HG03135 (cell line): Measurements from ENCODE around the gene NUP205.
A peak's percentile ranks its signal among the peaks of the same experiment; 100 is the strongest.

Experiments
- ATAC-seq: cut with Tn5 transposase; IDR thresholded peaks from one replicate; pipeline ENCODE4 v1.9.1; 2021; ENCODE audit warnings: mild to moderate bottlenecking, moderate library complexity; ENCODE audit not compliant: unreplicated experiment

The NUP205 gene

GRCh38 chr7:135541029-135541428 lies 16.7 kb upstream of the NUP205 start:
- no peak for ATAC-seq

GRCh38 chr7:135550196-135550595 lies 7.5 kb upstream of the NUP205 start:
- ATAC-seq: no peak

GRCh38 chr7:135552148-135552547 lies 5.6 kb upstream of the NUP205 start:
- no peak for ATAC-seq

GRCh38 chr7:135553346-135553745 lies 4.4 kb upstream of the NUP205 start:
- no peak for ATAC-seq

GRCh38 chr7:135558337-135558767 lies 635 bp downstream of the NUP205 start:
- peak; percentile 64 for ATAC-seq

- no peak for ATAC-seq
These were observed 1.2 kb downstream of the NUP205 start for GRCh38 chr7:135558881-135559280.

GRCh38 chr7:135560631-135561030 lies 2.9 kb downstream of the NUP205 start:
- no peak for ATAC-seq

GRCh38 chr7:135562720-135563119 lies 5.0 kb downstream of the NUP205 start:
- no peak for ATAC-seq

- ATAC-seq: no peak
These were observed 14.1 kb downstream of the NUP205 start for GRCh38 chr7:135571834-135572233.

- ATAC-seq: no peak
These were observed 15.8 kb downstream of the NUP205 start for GRCh38 chr7:135573541-135573940.

GRCh38 chr7:135575296-135575695 lies 17.6 kb downstream of the NUP205 start:
- ATAC-seq: peak; percentile 60

- no peak for ATAC-seq
These were observed 20.9 kb downstream of the NUP205 start for GRCh38 chr7:135578569-135578968.

- ATAC-seq: no peak
These were observed 26.9 kb downstream of the NUP205 start for GRCh38 chr7:135584362-135585353.

GRCh38 chr7:135597181-135597925 lies 39.6 kb downstream of the NUP205 start:
- ATAC-seq: no peak

- no peak for ATAC-seq
These were observed 40.2 kb downstream of the NUP205 start for GRCh38 chr7:135597926-135598305.

GRCh38 chr7:135599471-135599870 lies 41.8 kb downstream of the NUP205 start:
- no peak for ATAC-seq

GRCh38 chr7:135600226-135600625 lies 42.5 kb downstream of the NUP205 start:
- ATAC-seq: no peak

GRCh38 chr7:135601182-135601581 lies 43.5 kb downstream of the NUP205 start:
- ATAC-seq: no peak

GRCh38 chr7:135602304-135602703 lies 44.6 kb downstream of the NUP205 start:
- no peak for ATAC-seq

GRCh38 chr7:135616136-135616535 lies 58.4 kb downstream of the NUP205 start:
- ATAC-seq: no peak

GRCh38 chr7:135617781-135618180 lies 60.1 kb downstream of the NUP205 start:
- no peak for ATAC-seq

- ATAC-seq: no peak
These were observed 60.8 kb downstream of the NUP205 start for GRCh38 chr7:135618510-135618909.
